K562 (cell line): ENCODE results near the gene HS3ST5. TPM values are rescaled to one million over a fixed set of nuclear protein-coding genes. Genes with fewer than 3 reads are reported as not detected.

Experiments used
- GATAD2B ChIP-seq: fragments of 450-650 bp; IDR thresholded peaks from 2 replicates; pipeline ENCODE4 v1.6.1; 2017; ENCODE audit warnings: mild to moderate bottlenecking, borderline replicate concordance
- MGA ChIP-seq: fragments of 450-650 bp; IDR thresholded peaks from 2 replicates; pipeline ENCODE4 v1.6.1; 2016; ENCODE audit warnings: mild to moderate bottlenecking, moderate library complexity
- OTX1 ChIP-seq: fragments of 450-650 bp; formaldehyde crosslinking; IDR thresholded peaks from 2 replicates; pipeline ENCODE4 v1.4.0; 2022; ENCODE audit warnings: mild to moderate bottlenecking
- STAT5A ChIP-seq: IDR thresholded peaks from 2 replicates; pipeline ENCODE4 v1.6.1; 2012; ENCODE audit warnings: low read length, inconsistent platforms, borderline replicate concordance
- ZBTB40 ChIP-seq, 2 experiments: fragments of 450-650 bp in 1 of 2; sonication (generic) in 1 of 2; formaldehyde crosslinking in 1 of 2; IDR thresholded peaks; 2 replicates each; pipeline versions ENCODE4 v1.7.1 to v1.9.0; 2016 to 2022; ENCODE audit warnings: inconsistent platforms in 1 of 2, mild to moderate bottlenecking in 1 of 2, missing genetic modification reagents in 1 of 2
- polyA plus RNA-seq, 8 experiments: library from polyadenylated mRNA; depleted of rRNA in 4 of 8; stranded (reverse) in 5 of 8; unstranded in 3 of 8; fragments of >200 nt; fragmentation: Nextera tagmentation in 2 of 8; fragmentation: Illumina TruSeq in 1 of 8; extraction: Ambion mirVana in 2 of 8; extraction: Trizol in 1 of 8; gene quantifications; 2 replicates each; pipeline versions ENCODE4 v1.2.1 to v1.2.3, GENCODE V29; 2011 to 2014; ENCODE audit warnings: inconsistent platforms in 1 of 8, missing spikeins in 1 of 8
- total RNA-seq, 7 experiments: library from RNA; depleted of rRNA in 6 of 7; stranded (reverse); fragments of >200 nt in 6 of 7; fragmentation: Illumina TruSeq in 2 of 7; extraction: Trizol in 2 of 7; gene quantifications; 2 replicates each; pipeline versions ENCODE4 v1.2.1 to v1.2.3, GENCODE V29; 2011 to 2021; ENCODE audit warnings: low replicate concordance in 1 of 7

The HS3ST5 gene
- total and polyA plus RNA-seq, 9 of the 15 experiments (the other 6 are each of a cell fraction or from before 2014, with no cell fraction given), result not detected

- no peak for TF ChIP-seq MGA
- no peak for TF ChIP-seq STAT5A
- TF ChIP-seq GATAD2B, result no peak
- TF ChIP-seq ZBTB40 (IDR thresholded peaks at IDR 0.05), result no peak
- TF ChIP-seq ZBTB40 (CRISPR knock-in tag; IDR thresholded peaks at IDR 0.05), result no peak
- no peak for TF ChIP-seq OTX1 (CRISPR knock-in tag)
Measured at GRCh38 chr6:114342826-114343781, at the start of gene HS3ST5 (continued).
